ENCODE data around the gene DNAJC5G. TPM values are rescaled to one million over a fixed set of nuclear protein-coding genes. Genes with fewer than 3 reads are reported as not detected.
A peak's percentile ranks its signal among the peaks of the same experiment; 100 is the strongest.

The DNAJC5G gene
- total RNA-seq, 1 experiment from 2014 or later, result 0.37 TPM

GRCh38 chr2:27263287-27264252 is 11.7 kb upstream of the DNAJC5G start:
- Histone ChIP-seq H2BK120ac (ENCODE audit: low read depth, low read length, poor library complexity, severe bottlenecking) (no peak overlapping the region), H3K9ac (ENCODE audit: extremely low read depth, insufficient read length, low read length) (no peak overlapping the region), H3K4ac (ENCODE audit: low read depth, low read length) (no peak overlapping the region), H3K79me1 (ENCODE audit: insufficient read depth, low read depth, low read length, poor library complexity, severe bottlenecking) (no peaks in the 10 kb centered on the region), H3K14ac (ENCODE audit: insufficient read depth, low read length) (no peak overlapping the region), H3K18ac (ENCODE audit: insufficient read length, low read depth, low read length) (no peak overlapping the region), H2BK20ac (ENCODE audit: low read depth, low read length, poor library complexity, severe bottlenecking) (no peak overlapping the region), H3K23ac (ENCODE audit: insufficient read length, low read depth, low read length) (no peak overlapping the region), H4K91ac (ENCODE audit: insufficient read length, low read depth, low read length) (no peak overlapping the region), H4K20me1 (ENCODE audit: control insufficient read depth, insufficient read depth, insufficient read length) (no peaks in the 10 kb centered on the region), H3K4me2 (ENCODE audit: insufficient read depth, insufficient read length, low read length) (peak overlapping the region; percentile 44), H3K27me3 (ENCODE audit: insufficient read depth, low read length) (peaks cover 38% of the 10 kb centered on the region; the same call in 1 of the 2 replicates), H2BK5ac (ENCODE audit: insufficient read length, low read length) (no peak overlapping the region), H3K79me2 (ENCODE audit: insufficient read depth, low read length) (no peaks in the 10 kb centered on the region), H3K23me2 (ENCODE audit: insufficient read length, low read depth, low read length, poor library complexity, severe bottlenecking) (peaks cover 20% of the 10 kb centered on the region), H2AFZ (ENCODE audit: low read length) (no peak overlapping the region), H4K5ac (ENCODE audit: insufficient read length, low read depth, low read length) (no peak overlapping the region), H4K8ac (replicated peaks; ENCODE audit: insufficient read length, low read depth, low read length) (no peak overlapping the region), H3T11ph (ENCODE audit: low read length) (no peak overlapping the region), H2BK15ac (ENCODE audit: low read depth, low read length) (no peak overlapping the region), H2BK12ac (ENCODE audit: insufficient read length, low read depth, low read length) (no peak overlapping the region), H3K4me1 (ENCODE audit: insufficient read depth, low read length) (no peaks in the 10 kb centered on the region; the same call in 1 of the 2 replicates), H2AK5ac (ENCODE audit: insufficient read length, low read length) (no peak overlapping the region), H3K9me3 (ENCODE audit: control insufficient read depth, low read depth, low read length) (no peaks in the 10 kb centered on the region), H3K56ac (ENCODE audit: insufficient read length, low read depth, low read length) (no peak overlapping the region), H3K27ac (ENCODE audit: insufficient read length, low read depth, low read length) (no peak overlapping the region)
- Mint-ChIP-seq H3K36me3 (ENCODE audit: insufficient read depth in 1 of 3, low read depth in 3 of 3) (no peaks in the 10 kb centered on the region; a peak in 2 of 7 replicates), H3K9me3 (no peaks in the 10 kb centered on the region; a peak in 2 of 5 replicates), H3K27ac (no peak overlapping the region), H3K27me3 (ENCODE audit: low read depth) (peaks cover 36% of the 10 kb centered on the region), H3K4me3 (peak overlapping the region; percentile 64 to 88), H3K4me1 (peaks cover 24 to 29% of the 10 kb centered on the region in 2 experiments)
- DNase-seq, result no peak
- no peak for TF ChIP-seq CTCF (conservative IDR thresholded peaks at IDR 0.05)
- WGBS (ENCODE audit: extremely low coverage, insufficient read length, low lambda C conversion rate), result no CpG with 5 or more reads among the region's 46 CpGs
